Measurements from ENCODE around the gene SLC5A5. TPM values are rescaled to one million over a fixed set of nuclear protein-coding genes. Genes with fewer than 3 reads are reported as not detected.
A peak's percentile ranks its signal among the peaks of the same experiment; 100 is the strongest.

Gene SLC5A5
- total and polyA plus RNA-seq, 11 donors: not detected

- no peak overlapping the region for H3K27ac ChIP-seq
- no peaks in the 10 kb centered on the region for H3K27me3 ChIP-seq
- intact Hi-C loops (cut with DNase I): loop anchor here in 1 of 10 donors (5.0 kb wide), 1 partner anchor 64 kb away; no protein-coding TSS in a partner anchor
- ATAC-seq (no peak), DNase-seq (no peak)
- no peaks in the 10 kb centered on the region for H3K36me3 ChIP-seq
- H3K4me3 ChIP-seq: no peak overlapping the region
- no peak for TF ChIP-seq POLR2A (IDR thresholded peaks at IDR 0.05)
- no peak for TF ChIP-seq CTCF (IDR thresholded peaks at IDR 0.05)
- WGBS, 4 donors: 74 to 77% (median 76%) methylated on average over 4 of the region's 4 CpGs
- H3K4me1 ChIP-seq: no peaks in the 10 kb centered on the region
- H3K9me3 ChIP-seq: no peaks in the 10 kb centered on the region
These were observed 54.3 kb downstream of the SLC5A5 start for GRCh38 chr19:17926044-17926443.

DNA sequence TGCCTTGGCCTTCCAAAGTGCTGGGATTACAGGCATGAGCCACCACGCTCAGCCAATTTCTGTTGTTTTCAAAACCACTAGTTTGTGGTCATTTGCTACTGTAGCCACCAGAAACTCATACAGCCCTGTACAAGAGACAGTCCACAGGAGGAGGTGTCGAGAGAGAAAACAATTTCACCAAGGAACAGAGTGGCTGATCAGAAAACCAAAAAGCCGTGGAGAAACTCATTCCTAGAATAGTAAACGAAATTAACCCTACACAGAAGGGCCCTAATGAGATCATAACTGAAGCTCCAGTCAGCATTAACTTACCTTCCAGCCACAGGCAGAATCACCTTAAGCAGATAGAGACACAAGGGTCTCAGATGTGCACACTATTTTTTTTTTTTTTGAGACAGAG lies 57.3 kb downstream of the SLC5A5 start:
- DNase-seq: no peak
- intact Hi-C loops (cut with DNase I): loop anchor here in 1 of 10 donors (5.0 kb wide), 1 partner anchor 67 kb away; no protein-coding TSS in a partner anchor
- Histone ChIP-seq H3K9me3 (no peaks in the 10 kb centered on the region), H3K36me3 (no peaks in the 10 kb centered on the region), H3K4me1 (peaks cover 0 to 20% (median 14%) of the 10 kb centered on the region in 12 donors), H3K27ac (no peak overlapping the region), H3K4me3 (no peak overlapping the region), H3K27me3 (no peaks in the 10 kb centered on the region)
- TF ChIP-seq POLR2A (IDR thresholded peaks at IDR 0.05) (no peak), CTCF (IDR thresholded peaks at IDR 0.05) (no peak)
- 49 to 64% (median 59%) methylated on average over 4 of the region's 4 CpGs for WGBS, 4 donors
- no peak for ATAC-seq

- Histone ChIP-seq H3K4me3 (peak overlapping the region in 10 of 12 donors; percentile 65 to 99 (median 88)), H3K9me3 (no peaks in the 10 kb centered on the region), H3K4me1 (peaks cover 0 to 22% (median 14%) of the 10 kb centered on the region in 12 donors), H3K36me3 (peaks cover 0 to 8% (median 2%) of the 10 kb centered on the region in 9 donors), H3K27me3 (no peaks in the 10 kb centered on the region), H3K27ac (peak overlapping the region in 2 of 12 donors; percentile 77 to 83)
- 19 to 24% (median 22%) methylated on average over 12 to 14 of the region's 14 CpGs for WGBS, 4 donors
- ATAC-seq (peak in 2 of 4 donors; percentile 2 to 34), DNase-seq (no peak)
- TF ChIP-seq CTCF (IDR thresholded peaks at IDR 0.05) (no peak), POLR2A (IDR thresholded peaks at IDR 0.05) (no peak)
- intact Hi-C loops (cut with DNase I): loop anchor here in 9 of 10 donors (1.0 to 10.0 kb wide), 7 partner anchors 69 to 123 kb away; partner anchors contain the start of gene RPL18A (in 7 of the 9)
These were observed 59.9 kb downstream of the SLC5A5 start for GRCh38 chr19:17931532-17932191.

GRCh38 chr19:17932485-17933338 lies 61.0 kb downstream of the SLC5A5 start, which contains the start of gene CCDC124:
Gene CCDC124, plus strand, starts transcription at chr19:17933015. Its CDS starts 3,406 bp downstream, at chr19:17936421.
- Histone ChIP-seq H3K27ac (peak within 1 kb of the TSS in 11 of 12 donors; percentile 65 to 92 (median 87)), H3K9me3 (no peaks in the 10 kb centered on the region), H3K27me3 (no peaks in the 10 kb centered on the region), H3K4me3 (peak within 1 kb of the TSS; percentile 65 to 99 (median 88)), H3K4me1 (peaks cover 0 to 22% (median 14%) of the 10 kb centered on the region in 12 donors), H3K36me3 (peaks cover 0 to 13% (median 7%) of the 10 kb centered on the region in 9 donors)
- intact Hi-C loops (cut with DNase I): loop anchor here in 9 of 10 donors (1.0 to 10.0 kb wide), 7 partner anchors 70 to 122 kb away; partner anchors contain the start of gene RPL18A (in 7 of the 9)
- TF ChIP-seq CTCF (IDR thresholded peaks at IDR 0.05) (peak; percentile 68 to 90 (median 78)), POLR2A (IDR thresholded peaks at IDR 0.05) (peak in 1 of 2 donors; percentile 84)
- DNase-seq (peak; percentile 91 to 96 (median 92)), ATAC-seq (peak; percentile 95 to 99 (median 96))
- WGBS, 4 donors: 0% methylated on average over 51 to 64 of the region's 64 CpGs
